ENCODE results near the gene KRTDAP. TPM values are rescaled to one million over a fixed set of nuclear protein-coding genes. Genes with fewer than 3 reads are reported as not detected.

Gene KRTDAP
- total and polyA plus RNA-seq, 10 of the 15 experiments (the other 5 are each of a cell fraction or from before 2014, with no cell fraction given), result 0.23 TPM; not detected in 9

GRCh38 chr19:35539850-35540249 lies 49.6 kb upstream of the KRTDAP start:
- CTCF ChIA-PET, result interaction anchor here (1.0 to 1.2 kb wide), 4 partner anchors 9 to 187 kb away, joined by 3 to 4 read pairs (median 3); no protein-coding TSS in a partner anchor
- no peak overlapping the region for H3K4me2 ChIP-seq (ENCODE audit: control insufficient read depth, insufficient read depth)
- DNase-seq (ENCODE audit: low read depth, low spot score) (no peak), ATAC-seq (no peak), FAIRE-seq (no peak)
- H3K36me3 ChIP-seq (ENCODE audit: control insufficient read depth in 2 of 2, insufficient read depth in 2 of 2, low read length in 1 of 2), result peaks cover 0 to 2% of the 10 kb centered on the region in 2 experiments; a peak in 2 of 4 replicates
- no peaks in the 10 kb centered on the region for H4K20me1 ChIP-seq (ENCODE audit: control insufficient read depth, insufficient read depth)
- no peak overlapping the region for H2AFZ ChIP-seq (ENCODE audit: control insufficient read depth, low read depth, low read length)
- H3K79me2 ChIP-seq (ENCODE audit: control insufficient read depth, insufficient read depth, low read length), result peaks cover 7% of the 10 kb centered on the region
- SMC1A ChIA-PET (ENCODE audit: uncharacterized antibody, unreplicated experiment), result interaction anchor here (1.4 kb wide), 1 partner anchor 30 kb away, joined by 9 read pairs; no protein-coding TSS in a partner anchor
- RAD21 ChIA-PET (ENCODE audit: unreplicated experiment), result no interaction called here
- H3K4me1 ChIP-seq (ENCODE audit: control insufficient read depth, insufficient read depth, low read length), result peaks cover 21% of the 10 kb centered on the region
- no peak overlapping the region for H3K9ac ChIP-seq (ENCODE audit: control insufficient read depth, insufficient read depth, low read length)
- no peak overlapping the region for H3K27ac ChIP-seq (ENCODE audit: control insufficient read depth, insufficient read depth)
- intact Hi-C loops (cut with micrococcal nuclease; ENCODE audit: unreplicated experiment), result no loop called here
- TF ChIP-seq USF1 (IDR thresholded peaks at IDR 0.05; ENCODE audit: borderline replicate concordance, extremely low read length, insufficient read depth, low read depth, low read length), result no peak
- no peak for TF ChIP-seq ZNF592 (IDR thresholded peaks at IDR 0.05)
- no peak for TF ChIP-seq HDAC6 (IDR thresholded peaks at IDR 0.05; ENCODE audit: unreplicated experiment)
- WGBS (ENCODE audit: insufficient coverage, insufficient replicate concordance, low lambda C conversion rate, missing lambda C conversion rate), result 99% methylated on average over 9 of the region's 12 CpGs
- H3K9me3 ChIP-seq (replicated peaks; ENCODE audit: control insufficient read depth, insufficient read depth, low read length), result no peaks in the 10 kb centered on the region
- in situ Hi-C loops (cut with MboI), result no loop called here
- no TSS peak for BruUV-seq (replicated peaks)
- POLR2A ChIA-PET, result interaction anchor here (1.7 kb wide), 1 partner anchor 29 kb away, joined by 6 read pairs; no protein-coding TSS in a partner anchor
- H3K27me3 ChIP-seq (replicated peaks in 1 of 2; ENCODE audit: control insufficient read depth in 2 of 2, insufficient read depth in 2 of 2, low read length in 1 of 2), result no peaks in the 10 kb centered on the region
- no peak overlapping the region for H3K4me3 ChIP-seq

All from GM12878 (cell line).